Effector memory CD4-positive, alpha-beta T cell (primary cell): Measurements from ENCODE around the gene CDKAL1.

Source experiments
- DNase-seq, 3 donors: peaks; one replicate each; pipeline ENCODE4 v3.0.0-alpha.2; 2020
- H3K27ac ChIP-seq: 2 replicates; pipeline ENCODE4 v1.7.0; 2013; ENCODE audit warnings: mild to moderate bottlenecking, low read length, moderate library complexity; ENCODE audit not compliant: insufficient read depth, poor library complexity, severe bottlenecking
- H3K27me3 ChIP-seq: replicated peaks from 2 replicates; pipeline ENCODE4 v1.7.0; 2013; ENCODE audit warnings: mild to moderate bottlenecking, low read length; ENCODE audit not compliant: insufficient read depth, control insufficient read depth, poor library complexity, severe bottlenecking
- H3K36me3 ChIP-seq: 2 replicates; pipeline ENCODE4 v1.7.0; 2013; ENCODE audit warnings: mild to moderate bottlenecking, low read length, moderate library complexity; ENCODE audit not compliant: control insufficient read depth, insufficient read depth
- H3K4me1 ChIP-seq: 2 replicates; pipeline ENCODE4 v1.7.0; 2013; ENCODE audit warnings: low read length, mild to moderate bottlenecking; ENCODE audit not compliant: control insufficient read depth, insufficient read depth, poor library complexity, severe bottlenecking
- H3K4me3 ChIP-seq: 2 replicates; pipeline ENCODE4 v1.7.0; 2013; ENCODE audit warnings: low read length, low read depth, mild to moderate bottlenecking; ENCODE audit not compliant: insufficient read depth, poor library complexity, severe bottlenecking
- H3K9me3 ChIP-seq: 2 replicates; pipeline ENCODE4 v1.7.0; 2013; ENCODE audit warnings: mild to moderate bottlenecking, low read length, moderate library complexity; ENCODE audit not compliant: control insufficient read depth

CDKAL1 gene

DNA sequence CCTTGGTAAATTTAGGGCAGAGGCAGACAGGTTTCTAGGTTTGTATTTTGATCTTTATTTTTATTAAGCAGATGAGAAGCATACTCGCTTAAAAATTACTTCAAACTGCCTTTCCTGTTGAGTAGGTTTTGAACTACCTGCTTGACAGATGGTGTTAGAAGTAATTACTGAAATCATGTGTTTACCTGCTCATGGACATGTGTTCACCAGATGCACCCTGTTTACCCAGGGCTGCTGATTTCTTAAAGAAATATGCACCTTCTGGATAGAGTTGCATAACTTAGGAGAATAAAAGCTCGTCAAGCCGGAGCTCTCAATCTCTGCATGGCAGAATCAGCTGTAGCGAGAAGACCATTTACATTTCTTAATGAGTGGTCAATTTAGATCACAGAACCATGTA is 165.1 kb downstream of the CDKAL1 start:
- no peaks in the 10 kb centered on the region for H3K27me3 ChIP-seq
- no peaks in the 10 kb centered on the region for H3K9me3 ChIP-seq
- H3K36me3 ChIP-seq, result no peaks in the 10 kb centered on the region
- no peak for DNase-seq
- no peak overlapping the region for H3K27ac ChIP-seq
- no peak overlapping the region for H3K4me3 ChIP-seq
- no peaks in the 10 kb centered on the region for H3K4me1 ChIP-seq

DNA sequence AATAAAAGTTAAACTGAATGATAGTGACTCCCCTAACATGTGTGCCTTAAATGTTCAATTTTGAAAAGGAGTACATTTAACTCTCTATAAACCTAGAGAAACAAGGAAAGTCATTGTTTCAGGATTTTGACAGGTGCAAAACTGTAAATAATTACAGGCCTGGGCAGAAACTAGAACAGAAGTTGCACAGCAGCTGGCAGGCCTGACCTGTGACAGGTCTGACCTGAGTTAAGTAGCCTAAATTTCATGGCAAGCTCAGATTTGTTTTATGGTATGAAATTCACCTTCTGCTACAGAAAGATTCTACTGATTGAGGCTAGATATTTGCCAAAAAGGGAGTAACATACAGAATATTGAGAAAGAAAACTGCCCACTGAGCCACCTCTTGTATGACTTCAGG is 166.1 kb downstream of the CDKAL1 start:
- DNase-seq, result no peak
- Histone ChIP-seq H3K27ac (no peak overlapping the region), H3K9me3 (no peaks in the 10 kb centered on the region), H3K4me1 (no peaks in the 10 kb centered on the region), H3K27me3 (no peaks in the 10 kb centered on the region), H3K36me3 (no peaks in the 10 kb centered on the region), H3K4me3 (no peak overlapping the region)

DNA sequence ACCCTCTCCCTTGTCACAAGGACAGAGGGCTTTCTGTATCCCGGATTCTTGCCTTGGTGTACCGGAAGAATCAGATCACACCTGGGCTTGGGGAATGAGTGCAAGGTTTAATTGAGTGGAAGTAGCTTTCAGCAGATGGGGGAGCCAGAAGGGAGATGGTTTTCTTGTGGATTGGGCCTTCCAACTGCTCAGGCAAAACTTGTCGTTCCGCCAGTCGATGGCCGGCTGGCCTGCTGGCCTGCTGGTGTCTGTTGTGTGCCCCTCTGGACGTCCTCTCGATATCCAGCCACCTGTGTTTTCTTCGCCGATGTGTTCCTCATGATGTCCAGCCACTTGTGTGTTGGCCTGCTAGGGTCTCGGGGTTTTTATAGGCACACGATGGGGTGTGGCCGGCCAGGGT is 168.1 kb downstream of the CDKAL1 start:
- Histone ChIP-seq H3K4me1 (no peaks in the 10 kb centered on the region), H3K27ac (no peak overlapping the region), H3K4me3 (no peak overlapping the region), H3K9me3 (no peaks in the 10 kb centered on the region), H3K36me3 (no peaks in the 10 kb centered on the region), H3K27me3 (no peaks in the 10 kb centered on the region)
- no peak for DNase-seq

DNA sequence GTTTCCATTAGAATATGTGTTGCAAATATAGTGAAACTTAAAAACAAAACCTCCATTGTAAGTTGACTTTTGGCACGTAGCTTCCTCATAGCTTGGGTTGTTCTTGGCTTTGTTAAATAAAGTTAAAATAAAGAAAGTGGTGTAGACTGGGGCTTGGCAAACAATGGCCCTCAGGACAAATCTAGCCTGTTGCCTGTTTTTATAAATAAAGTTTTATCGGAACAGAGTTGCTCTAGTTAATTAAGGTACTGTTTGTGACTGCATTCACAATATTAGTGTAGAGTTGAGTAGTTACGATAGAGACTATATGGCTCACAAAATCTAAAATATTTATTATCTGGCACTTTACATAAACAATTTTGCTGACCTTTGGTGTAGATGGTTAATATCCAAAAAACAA is 168.8 kb downstream of the CDKAL1 start:
- Histone ChIP-seq H3K27ac (no peak overlapping the region), H3K4me1 (no peaks in the 10 kb centered on the region), H3K4me3 (no peak overlapping the region), H3K36me3 (no peaks in the 10 kb centered on the region), H3K27me3 (no peaks in the 10 kb centered on the region), H3K9me3 (no peaks in the 10 kb centered on the region)
- no peak for DNase-seq

DNA sequence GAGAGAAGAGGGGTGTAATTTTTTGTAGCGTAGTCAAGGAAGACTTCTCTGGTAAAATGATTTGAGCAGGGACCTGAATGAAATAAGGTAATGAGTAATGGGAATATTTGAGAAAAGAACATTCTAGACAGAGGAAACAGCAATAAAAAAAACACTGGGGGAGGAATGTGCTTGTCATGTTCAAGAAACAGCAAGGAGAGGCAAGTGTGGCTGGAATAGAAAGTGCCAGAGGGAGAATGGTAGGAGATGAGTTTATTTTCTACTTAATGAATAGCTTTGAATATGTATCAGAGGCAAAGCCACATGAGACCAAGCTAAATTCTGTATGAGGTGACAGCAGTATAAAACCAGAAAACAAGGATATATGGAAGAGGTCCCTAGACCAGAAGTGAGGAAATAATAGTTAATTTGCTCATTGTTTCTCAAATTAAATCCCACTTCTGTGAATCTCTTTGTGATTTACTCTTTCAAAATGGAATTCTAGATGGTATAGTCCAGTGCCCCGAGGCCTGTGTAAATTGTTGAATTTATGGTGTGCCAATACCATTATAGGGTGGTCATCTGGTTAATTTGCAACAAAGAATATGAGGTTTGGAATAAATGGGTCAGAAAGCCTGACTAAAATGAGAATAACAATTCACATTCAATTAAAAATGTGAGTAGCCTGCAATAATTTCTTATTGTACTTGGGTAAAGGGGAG is 170.2 kb downstream of the CDKAL1 start:
- Histone ChIP-seq H3K27me3 (no peaks in the 10 kb centered on the region), H3K4me1 (no peaks in the 10 kb centered on the region), H3K36me3 (no peaks in the 10 kb centered on the region), H3K4me3 (no peak overlapping the region), H3K27ac (no peak overlapping the region), H3K9me3 (no peaks in the 10 kb centered on the region)
- no peak for DNase-seq

DNA sequence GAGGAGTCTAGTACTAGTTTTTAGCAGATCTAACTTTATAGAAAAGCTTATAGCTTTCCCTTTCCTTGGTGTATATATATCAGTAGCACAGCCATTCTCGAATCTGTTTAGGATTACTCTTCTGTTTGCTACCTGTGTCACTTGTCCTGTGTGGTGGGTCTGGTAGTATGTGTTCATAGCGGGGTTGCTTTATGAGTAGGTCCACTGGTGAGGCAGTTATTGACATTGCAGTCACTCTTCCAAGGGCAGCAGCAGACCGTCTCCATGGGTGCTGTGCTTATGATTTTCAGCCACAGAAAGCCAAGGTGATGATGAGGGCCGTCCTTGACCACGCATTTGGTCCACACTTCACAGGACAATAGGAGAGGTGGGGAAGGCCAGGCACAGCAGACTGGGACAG is 171.5 kb downstream of the CDKAL1 start:
- DNase-seq, result no peak
- no peak overlapping the region for H3K27ac ChIP-seq

DNA sequence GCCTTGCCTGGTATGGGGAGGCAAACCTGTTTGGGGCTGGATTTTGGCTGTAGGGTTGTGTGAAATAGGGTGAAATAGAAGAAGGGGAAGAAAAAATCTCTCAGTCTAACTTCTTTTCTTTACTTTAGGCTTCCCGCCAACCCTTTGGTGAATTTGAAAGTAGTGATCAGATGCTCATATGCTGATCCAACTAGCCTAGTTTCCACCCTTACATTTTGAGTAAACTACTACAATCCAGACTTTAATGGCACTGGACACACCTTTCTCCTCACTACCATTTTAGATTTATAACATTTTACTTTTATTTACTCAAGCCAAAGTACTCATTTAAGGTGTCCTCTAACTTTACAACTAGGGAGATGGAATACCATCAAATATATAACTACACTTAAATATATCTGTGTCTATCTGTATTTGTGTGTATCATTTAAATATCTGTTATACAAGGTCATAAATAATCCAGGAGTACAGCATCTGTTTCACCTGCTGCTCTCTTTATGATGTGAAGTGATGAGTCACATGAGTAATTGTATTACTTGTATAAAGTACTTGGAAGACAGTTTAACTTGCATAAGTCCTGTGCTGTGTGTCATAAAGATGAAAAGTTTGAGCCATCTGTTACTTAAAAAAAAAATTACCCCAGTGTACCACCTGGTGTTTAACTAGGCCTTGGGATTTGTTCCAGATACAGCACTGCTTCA is 172.1 kb downstream of the CDKAL1 start:
- Histone ChIP-seq H3K4me3 (no peak overlapping the region), H3K9me3 (no peaks in the 10 kb centered on the region), H3K27ac (no peak overlapping the region), H3K27me3 (no peaks in the 10 kb centered on the region), H3K4me1 (no peaks in the 10 kb centered on the region), H3K36me3 (no peaks in the 10 kb centered on the region)
- DNase-seq, result no peak

More for the DNA sequence above, 171.5 kb downstream of the CDKAL1 start:
- Histone ChIP-seq H3K36me3 (no peaks in the 10 kb centered on the region), H3K4me1 (no peaks in the 10 kb centered on the region), H3K9me3 (no peaks in the 10 kb centered on the region), H3K27me3 (no peaks in the 10 kb centered on the region), H3K4me3 (no peak overlapping the region)

DNA sequence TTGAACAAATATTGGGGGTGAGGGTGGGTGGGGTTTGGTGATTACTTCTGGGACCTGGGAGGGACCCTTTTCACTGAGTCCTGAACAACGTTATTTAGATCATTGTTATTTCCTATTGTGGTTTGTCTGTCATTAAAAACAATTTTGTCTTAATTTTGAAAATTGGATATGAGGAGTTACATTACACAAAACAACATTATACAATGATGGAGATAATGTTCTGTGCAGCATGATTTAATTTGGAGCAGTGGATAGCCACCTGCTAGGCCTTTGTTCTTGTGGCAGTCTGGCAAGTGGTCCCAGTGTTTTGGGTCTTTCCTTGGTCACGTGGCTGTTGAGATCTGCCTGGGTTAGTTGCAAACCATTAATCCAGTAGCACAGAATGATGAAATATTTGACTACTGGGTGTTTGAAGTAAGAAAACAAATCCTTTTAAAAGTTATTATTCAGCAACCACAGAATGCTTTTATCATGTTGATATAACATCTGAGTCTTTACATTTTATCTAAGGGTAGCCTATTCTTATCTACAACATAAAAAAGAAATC is 172.8 kb downstream of the CDKAL1 start:
- DNase-seq, result no peak
- Histone ChIP-seq H3K27me3 (no peaks in the 10 kb centered on the region), H3K36me3 (no peaks in the 10 kb centered on the region), H3K9me3 (no peaks in the 10 kb centered on the region), H3K27ac (no peak overlapping the region), H3K4me1 (no peaks in the 10 kb centered on the region), H3K4me3 (no peak overlapping the region)

DNA sequence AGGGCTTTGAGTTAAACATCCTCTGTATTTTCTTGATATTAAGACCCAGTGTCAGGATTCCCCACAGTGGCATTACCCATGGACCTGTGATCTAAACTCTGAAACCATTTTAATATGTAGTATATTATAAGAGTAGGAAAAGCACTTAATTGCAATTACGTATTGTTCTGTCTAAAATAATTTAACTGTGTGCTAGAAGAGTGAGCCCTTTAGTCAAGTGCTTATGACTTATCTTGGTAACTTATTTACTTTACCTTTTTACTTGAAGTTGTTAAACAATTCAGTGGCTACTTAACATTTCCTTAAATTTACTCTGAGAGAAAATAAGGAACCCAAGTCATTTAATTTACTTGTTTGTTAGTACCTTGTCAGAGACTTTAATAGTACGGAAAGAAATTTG is 173.6 kb downstream of the CDKAL1 start:
- no peak for DNase-seq
- Histone ChIP-seq H3K4me3 (no peak overlapping the region), H3K36me3 (no peaks in the 10 kb centered on the region), H3K9me3 (no peaks in the 10 kb centered on the region), H3K27me3 (no peaks in the 10 kb centered on the region), H3K4me1 (no peaks in the 10 kb centered on the region), H3K27ac (no peak overlapping the region)

DNA sequence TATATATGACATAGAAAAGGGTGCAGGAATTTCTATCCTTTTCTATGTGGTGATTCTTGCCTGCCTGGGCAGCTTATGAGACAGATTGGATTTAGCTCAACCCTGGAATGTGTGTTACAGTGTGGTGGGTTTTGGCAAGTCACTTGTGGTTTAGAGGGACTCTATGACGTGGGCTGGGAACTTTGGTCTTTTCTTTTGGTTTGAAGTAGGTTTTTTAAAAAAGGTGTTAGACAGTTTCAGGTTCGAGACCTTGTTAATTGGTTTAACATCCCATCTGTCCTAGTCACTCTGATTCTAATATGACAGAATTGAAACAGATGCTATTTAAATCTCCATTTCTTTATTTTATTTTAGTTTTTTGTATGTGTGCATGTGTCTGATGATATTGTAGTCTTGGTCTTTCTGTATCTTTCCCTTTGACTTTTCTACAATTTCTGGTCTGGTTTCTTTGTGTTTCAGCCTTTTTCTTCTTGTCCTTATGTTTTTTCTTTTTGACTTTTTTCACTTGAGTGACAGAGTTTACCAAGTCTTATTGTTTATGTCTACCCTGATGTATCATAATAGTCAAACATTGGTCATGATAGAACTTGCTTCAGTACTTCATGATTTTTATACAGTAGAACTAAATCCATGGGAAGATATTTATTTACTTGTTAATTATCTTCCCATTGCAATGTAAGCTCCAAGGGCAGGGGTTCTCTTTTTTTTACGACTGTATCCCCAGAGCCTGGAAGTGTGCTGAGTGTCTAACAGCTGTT is 174.3 kb downstream of the CDKAL1 start:
- Histone ChIP-seq H3K36me3 (no peaks in the 10 kb centered on the region), H3K4me1 (no peaks in the 10 kb centered on the region), H3K27me3 (no peaks in the 10 kb centered on the region), H3K4me3 (no peak overlapping the region), H3K27ac (no peak overlapping the region), H3K9me3 (no peaks in the 10 kb centered on the region)
- DNase-seq, result no peak
